Glutamatergic neuron (in vitro differentiated cells): Measurements from ENCODE around the gene NRXN3. TPM values are rescaled to one million over a fixed set of nuclear protein-coding genes. Genes with fewer than 3 reads are reported as not detected.

Experiments
- DNase-seq: peaks from one replicate; pipeline ENCODE4 v3.0.0; 2022
- H3K27ac Mint-ChIP-seq: one replicate; pipeline ENCODE4 v1.8.0; 2020; ENCODE audit warnings: mild to moderate bottlenecking, mixed read lengths, inconsistent platforms; ENCODE audit not compliant: unreplicated experiment
- H3K27me3 Mint-ChIP-seq: one replicate; pipeline ENCODE4 v1.8.0; 2020; ENCODE audit warnings: mild to moderate bottlenecking, moderate library complexity, mixed read lengths, inconsistent platforms; ENCODE audit not compliant: unreplicated experiment
- H3K36me3 Mint-ChIP-seq: one replicate; pipeline ENCODE4 v1.8.0; 2020; ENCODE audit warnings: mild to moderate bottlenecking, mixed read lengths, inconsistent platforms; ENCODE audit not compliant: unreplicated experiment
- H3K4me1 Mint-ChIP-seq: one replicate; pipeline ENCODE4 v1.8.0; 2020; ENCODE audit warnings: mild to moderate bottlenecking, low read depth, mixed read lengths, inconsistent platforms; ENCODE audit not compliant: unreplicated experiment
- H3K4me3 Mint-ChIP-seq: one replicate; pipeline ENCODE4 v1.8.0; 2020; ENCODE audit warnings: mild to moderate bottlenecking, mixed read lengths, inconsistent platforms; ENCODE audit not compliant: unreplicated experiment
- H3K9me3 Mint-ChIP-seq: one replicate; pipeline ENCODE4 v1.8.0; 2020; ENCODE audit warnings: mild to moderate bottlenecking, moderate library complexity, mixed read lengths, inconsistent platforms; ENCODE audit not compliant: unreplicated experiment
- CTCF ChIP-seq: fragments of 200-600 bp; sonication (generic); IDR thresholded peaks from one replicate; pipeline ENCODE4 v1.5.0; 2021; ENCODE audit not compliant: partially characterized antibody, unreplicated experiment
- total RNA-seq: library from RNA; stranded (reverse); fragmentation: NEBNext Ultra II Directional; extraction: Animal tissue kit (Norgen Biotek cat#: 25700); gene quantifications from one replicate; pipeline ENCODE4 v1.2.1, GENCODE V29; 2021; ENCODE audit not compliant: unreplicated experiment

The NRXN3 gene
- total RNA-seq, 1 donor from 2014 or later = 1.2 TPM

- Mint-ChIP-seq H3K27me3 (peaks cover 4% of the 10 kb centered on the region), H3K4me3 (no peak overlapping the region), H3K27ac (no peak overlapping the region), H3K9me3 (no peaks in the 10 kb centered on the region), H3K36me3 (no peaks in the 10 kb centered on the region), H3K4me1 (no peaks in the 10 kb centered on the region)
- DNase-seq = no peak
- no peak for TF ChIP-seq CTCF
These were observed 276.6 kb downstream of the NRXN3 start for GRCh38 chr14:78446807-78447206.

- no peaks in the 10 kb centered on the region for H3K36me3 Mint-ChIP-seq
- H3K4me1 Mint-ChIP-seq = no peaks in the 10 kb centered on the region
- DNase-seq = peak; percentile 79
- H3K4me3 Mint-ChIP-seq = no peak overlapping the region
- H3K27ac Mint-ChIP-seq = no peak overlapping the region
- TF ChIP-seq CTCF = peak; percentile 95
- no peaks in the 10 kb centered on the region for H3K9me3 Mint-ChIP-seq
- no peaks in the 10 kb centered on the region for H3K27me3 Mint-ChIP-seq
These were observed 278.3 kb downstream of the NRXN3 start for GRCh38 chr14:78448164-78449094.

GRCh38 chr14:78450669-78451318 is 280.6 kb downstream of the NRXN3 start:
- Mint-ChIP-seq H3K9me3 (no peaks in the 10 kb centered on the region), H3K27me3 (peaks cover 4% of the 10 kb centered on the region), H3K27ac (no peak overlapping the region), H3K4me3 (no peak overlapping the region), H3K36me3 (no peaks in the 10 kb centered on the region), H3K4me1 (no peaks in the 10 kb centered on the region)
- DNase-seq = no peak
- TF ChIP-seq CTCF = no peak

- Mint-ChIP-seq H3K36me3 (no peaks in the 10 kb centered on the region), H3K9me3 (no peaks in the 10 kb centered on the region), H3K4me1 (no peaks in the 10 kb centered on the region), H3K27me3 (peaks cover 5% of the 10 kb centered on the region), H3K27ac (no peak overlapping the region), H3K4me3 (no peak overlapping the region)
- DNase-seq = no peak
- no peak for TF ChIP-seq CTCF
These were observed 281.1 kb downstream of the NRXN3 start for GRCh38 chr14:78451319-78451695.
